Measurements from ENCODE around the gene POU2F2.
A peak's percentile ranks its signal among the peaks of the same experiment; 100 is the strongest.

Gene POU2F2

GRCh38 chr19:42068361-42068755 lies 63.9 kb downstream of the POU2F2 start:
- TF ChIP-seq, protein P1, sequence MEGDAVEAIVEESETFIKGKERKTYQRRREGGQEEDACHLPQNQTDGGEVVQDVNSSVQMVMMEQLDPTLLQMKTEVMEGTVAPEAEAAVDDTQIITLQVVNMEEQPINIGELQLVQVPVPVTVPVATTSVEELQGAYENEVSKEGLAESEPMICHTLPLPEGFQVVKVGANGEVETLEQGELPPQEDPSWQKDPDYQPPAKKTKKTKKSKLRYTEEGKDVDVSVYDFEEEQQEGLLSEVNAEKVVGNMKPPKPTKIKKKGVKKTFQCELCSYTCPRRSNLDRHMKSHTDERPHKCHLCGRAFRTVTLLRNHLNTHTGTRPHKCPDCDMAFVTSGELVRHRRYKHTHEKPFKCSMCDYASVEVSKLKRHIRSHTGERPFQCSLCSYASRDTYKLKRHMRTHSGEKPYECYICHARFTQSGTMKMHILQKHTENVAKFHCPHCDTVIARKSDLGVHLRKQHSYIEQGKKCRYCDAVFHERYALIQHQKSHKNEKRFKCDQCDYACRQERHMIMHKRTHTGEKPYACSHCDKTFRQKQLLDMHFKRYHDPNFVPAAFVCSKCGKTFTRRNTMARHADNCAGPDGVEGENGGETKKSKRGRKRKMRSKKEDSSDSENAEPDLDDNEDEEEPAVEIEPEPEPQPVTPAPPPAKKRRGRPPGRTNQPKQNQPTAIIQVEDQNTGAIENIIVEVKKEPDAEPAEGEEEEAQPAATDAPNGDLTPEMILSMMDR (IDR thresholded peaks at IDR 0.05; ENCODE audit: low read length, missing control alignments): no peak
- H3K4me3 ChIP-seq (replicated peaks; ENCODE audit: low read depth, low read length): no peak overlapping the region
- DNase-seq (ENCODE audit: low read depth): no peak

GRCh38 chr19:42067315-42067888 lies 64.8 kb downstream of the POU2F2 start:
- TF ChIP-seq, protein P1 (IDR thresholded peaks at IDR 0.05; ENCODE audit: low read length, missing control alignments): no peak
- no peak for DNase-seq (ENCODE audit: low read depth)
- H3K4me3 ChIP-seq (replicated peaks; ENCODE audit: low read depth, low read length): no peak overlapping the region

DNA sequence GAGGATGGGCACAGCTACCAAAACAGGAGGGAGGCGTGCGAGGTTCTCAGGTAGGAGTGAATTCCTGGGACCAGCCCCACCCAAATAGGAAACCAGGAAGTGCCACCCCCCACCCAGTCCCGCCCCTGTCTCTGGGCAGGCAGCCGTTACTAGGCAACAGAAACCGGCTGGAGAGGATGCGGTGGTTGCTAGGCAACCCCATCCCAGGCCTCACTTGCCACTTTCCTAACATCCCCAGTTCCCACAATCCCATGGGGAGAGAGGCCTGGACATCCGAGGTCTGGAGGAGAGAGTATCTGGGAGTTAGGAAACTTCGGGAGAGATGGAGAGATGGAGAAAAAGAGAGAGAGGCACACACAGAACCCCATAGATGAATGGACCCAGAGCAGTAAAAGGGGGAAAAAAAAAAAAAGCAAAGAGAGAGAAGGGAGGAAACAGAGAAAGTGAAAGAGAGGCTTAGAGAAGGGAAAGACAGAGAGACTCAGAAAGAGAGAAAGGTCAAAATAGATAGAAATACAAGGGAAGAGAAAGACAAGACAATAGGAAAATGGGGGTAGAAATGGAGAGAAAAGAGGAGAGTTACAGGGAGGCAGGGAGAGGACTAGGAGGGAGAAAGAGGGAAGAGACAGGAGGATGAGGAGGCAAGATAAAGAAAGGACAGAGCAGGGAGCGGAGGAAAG lies 66.0 kb downstream of the POU2F2 start:
- TF ChIP-seq, protein P1 (IDR thresholded peaks at IDR 0.05; ENCODE audit: low read length, missing control alignments): no peak

DNA sequence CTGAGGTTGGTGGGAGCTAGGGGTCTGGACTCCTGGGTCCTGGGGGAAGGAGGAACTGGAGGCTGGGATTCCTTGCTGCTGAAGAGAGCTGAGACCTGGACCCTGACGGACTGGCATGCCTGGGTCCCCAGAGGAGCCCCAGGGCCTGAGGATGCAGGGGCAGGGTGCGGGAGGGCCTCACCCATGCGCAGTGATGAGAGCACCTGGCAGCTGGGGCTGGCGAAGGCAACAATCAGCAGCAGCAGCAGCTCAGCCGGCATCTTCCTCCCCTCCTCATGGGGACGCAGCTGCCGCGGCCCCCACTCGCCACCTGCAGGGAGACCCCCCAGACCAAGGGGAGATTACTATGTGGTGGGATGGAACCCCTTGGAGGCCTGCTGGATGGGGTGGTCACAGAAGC lies 66.7 kb downstream of the POU2F2 start:
- TF ChIP-seq, protein P1 (IDR thresholded peaks at IDR 0.05; ENCODE audit: low read length, missing control alignments): no peak
- H3K4me3 ChIP-seq (replicated peaks; ENCODE audit: low read depth, low read length): no peak overlapping the region
- no peak for DNase-seq (ENCODE audit: low read depth)

More for the DNA sequence above, 66.0 kb downstream of the POU2F2 start:
- DNase-seq (ENCODE audit: low read depth): peak; percentile 10
- no peak overlapping the region for H3K4me3 ChIP-seq (replicated peaks; ENCODE audit: low read depth, low read length)

GRCh38 chr19:42065051-42065450 lies 67.2 kb downstream of the POU2F2 start:
- TF ChIP-seq, protein P1 (IDR thresholded peaks at IDR 0.05; ENCODE audit: low read length, missing control alignments): no peak
- no peak for DNase-seq (ENCODE audit: low read depth)
- H3K4me3 ChIP-seq (replicated peaks; ENCODE audit: low read depth, low read length): no peak overlapping the region

DNA sequence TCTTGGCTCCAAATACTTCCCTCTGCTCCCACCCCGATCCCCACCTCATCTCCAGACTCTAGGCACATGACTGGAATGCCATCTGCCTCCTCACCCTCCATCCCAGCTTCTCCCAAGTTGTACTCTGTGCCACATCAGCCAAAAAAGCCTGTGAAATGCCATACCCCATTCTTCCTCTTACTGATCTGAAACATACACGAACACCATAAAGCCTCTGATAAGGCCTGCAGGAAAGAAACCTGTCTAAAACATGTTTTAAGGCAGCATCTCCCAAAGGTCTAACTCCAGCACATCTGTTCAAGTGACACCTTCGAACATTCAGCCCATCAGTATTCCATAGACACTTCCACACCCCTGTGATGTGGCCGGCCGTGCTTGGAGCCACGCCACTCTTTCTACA lies 67.8 kb downstream of the POU2F2 start:
- no peak for DNase-seq (ENCODE audit: low read depth)
- H3K4me3 ChIP-seq (replicated peaks; ENCODE audit: low read depth, low read length): no peak overlapping the region
- TF ChIP-seq, protein P1 (IDR thresholded peaks at IDR 0.05; ENCODE audit: low read length, missing control alignments): no peak

DNA sequence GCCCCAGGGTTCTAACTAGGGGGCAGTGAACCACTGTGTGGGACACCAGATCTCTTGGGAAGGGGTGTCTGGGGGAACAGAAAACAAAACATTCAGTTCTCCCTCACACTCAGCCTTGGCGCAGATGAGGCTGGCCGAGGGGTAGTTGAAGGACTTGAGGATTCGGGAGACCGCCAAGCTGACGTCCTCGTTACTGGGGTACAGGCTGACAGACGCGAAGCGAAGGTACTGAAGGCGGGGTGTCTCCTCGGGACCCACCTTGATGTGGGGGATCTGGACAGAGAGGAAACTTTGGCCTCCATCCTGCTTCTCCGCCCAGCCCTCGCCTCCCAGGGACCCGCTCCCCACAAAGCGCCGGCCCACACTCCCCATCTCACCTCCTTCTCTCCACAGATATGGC lies 69.9 kb downstream of the POU2F2 start:
- TF ChIP-seq, protein P1 (IDR thresholded peaks at IDR 0.05; ENCODE audit: low read length, missing control alignments): no peak
- H3K4me3 ChIP-seq (replicated peaks; ENCODE audit: low read depth, low read length): no peak overlapping the region
- no peak for DNase-seq (ENCODE audit: low read depth)
